ENCODE data around the gene TSEN34.
A peak's percentile ranks its signal among the peaks of the same experiment; 100 is the strongest.
"Not testable (repeated sequence)": the region's sequence is repeated elsewhere in the genome, so short reads cannot be mapped to it uniquely, and the experiment has no call there.

The TSEN34 gene

DNA sequence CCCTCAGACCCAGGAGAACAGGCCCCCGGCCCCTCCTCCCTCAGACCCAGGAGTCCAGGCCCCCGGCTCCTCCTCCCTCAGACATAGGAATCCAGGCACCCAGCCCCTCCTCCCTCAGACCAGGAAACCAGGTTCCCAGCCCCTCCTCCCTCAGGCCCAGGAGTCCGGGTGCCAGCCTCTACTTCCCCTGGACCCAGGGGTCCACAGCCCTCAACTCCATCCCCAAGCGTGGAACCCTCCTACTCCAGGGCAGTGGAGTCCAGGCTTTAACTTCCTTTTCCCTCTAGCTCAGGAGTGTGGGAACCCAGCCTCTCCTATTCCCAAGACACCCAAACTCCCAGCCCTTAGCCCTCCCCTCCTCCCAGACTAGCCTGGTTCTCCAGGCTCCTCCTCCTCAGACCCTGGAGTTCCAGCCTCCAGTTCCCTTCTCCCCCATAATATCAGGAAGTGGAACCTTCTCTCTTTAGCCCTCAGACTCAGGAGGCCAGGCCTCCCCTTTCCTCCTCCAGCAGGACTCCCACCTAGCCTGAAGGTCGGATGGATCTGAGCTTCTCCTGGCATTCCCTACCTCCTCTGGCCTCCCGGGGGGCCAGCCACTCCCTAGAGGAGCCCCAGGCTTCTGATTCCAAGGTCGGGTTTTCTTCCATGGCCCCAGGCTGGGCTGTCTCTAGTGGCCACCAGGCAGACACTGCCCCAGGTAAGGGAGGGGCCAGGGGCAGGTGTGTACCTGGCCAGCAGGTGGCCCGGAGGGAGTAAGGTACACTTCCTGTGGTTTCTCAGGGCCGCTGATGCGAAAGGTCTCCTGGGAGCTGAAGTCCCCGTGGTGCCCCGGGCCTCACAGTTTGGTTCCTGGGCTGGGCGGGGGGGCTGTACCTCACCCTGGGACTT is 18.4 kb upstream of the TSEN34 start, which contains the start of gene TMC4:
TMC4 (minus strand) TSS at position 690 of the 888 bp plus-strand sequence; CDS start at position 647, 43 bp downstream.
- no peak within 1 kb of the TSS for H3K4me3 ChIP-seq (ENCODE audit: low read length)
- no peak for TF ChIP-seq ZNF274 (IDR thresholded peaks at IDR 0.05; ENCODE audit: low read depth, low read length)

DNA sequence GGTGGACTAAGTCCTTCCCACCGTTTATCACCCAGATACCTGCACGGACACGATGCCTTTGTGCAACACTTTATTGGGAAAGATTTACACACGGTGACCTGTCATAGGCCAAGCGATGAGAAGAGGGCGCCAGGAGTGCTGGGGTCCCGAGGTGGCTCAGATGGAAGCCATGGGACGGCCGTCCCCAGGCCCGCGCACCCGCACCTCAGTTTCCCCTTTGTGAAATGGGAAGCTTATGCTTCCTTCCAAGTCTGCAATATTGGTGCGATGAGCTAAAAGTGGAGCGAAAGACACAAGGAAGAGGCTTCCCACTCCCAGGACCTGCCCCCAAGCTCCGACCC is 17.8 kb upstream of the TSEN34 start:
- TF ChIP-seq ZNF274 (IDR thresholded peaks at IDR 0.05; ENCODE audit: low read depth, low read length): no peak
- no peak overlapping the region for H3K4me3 ChIP-seq (ENCODE audit: low read length)

DNA sequence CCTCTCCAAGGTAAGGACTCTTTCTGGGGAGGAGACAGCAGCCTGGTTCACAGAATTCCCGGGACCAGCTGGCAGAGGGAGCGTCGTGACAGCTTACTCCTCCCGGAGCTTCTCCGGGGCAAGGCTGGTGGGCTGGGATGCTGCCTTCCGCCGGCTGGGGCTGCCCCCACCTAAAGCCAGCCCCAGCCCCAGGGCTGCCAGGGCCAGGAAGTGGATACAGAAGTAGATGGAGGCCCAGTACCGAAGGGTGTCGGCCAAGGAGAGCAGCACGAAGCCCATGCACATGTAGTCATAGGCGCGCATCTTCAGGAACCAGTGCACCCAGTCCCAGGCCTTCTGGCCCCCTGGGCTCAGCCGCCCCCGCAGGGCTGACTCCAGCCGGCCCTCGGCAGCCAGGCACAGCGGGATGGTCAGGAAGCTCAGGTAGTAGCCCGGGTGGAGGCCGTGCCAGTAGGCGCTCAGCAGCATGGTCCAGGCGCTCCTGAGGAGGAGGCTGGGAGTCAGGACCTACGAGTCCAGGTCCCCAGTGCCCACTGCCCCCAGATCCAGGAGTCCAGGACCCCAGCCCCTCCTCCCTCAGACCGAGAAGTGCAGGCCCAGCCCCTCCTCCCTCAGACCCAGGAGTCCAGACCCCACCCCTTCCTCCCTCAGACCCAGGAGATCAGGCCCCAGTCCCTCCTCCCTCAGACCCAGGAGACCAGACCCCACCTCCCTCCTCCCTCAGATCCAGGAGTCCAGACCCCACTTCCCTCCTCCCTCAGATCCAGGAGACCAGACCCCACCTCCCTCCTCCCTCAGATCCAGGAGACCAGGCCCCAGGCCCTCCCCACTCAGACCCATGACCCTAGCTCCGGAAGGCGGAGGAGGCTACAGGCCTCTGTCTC is 16.9 kb upstream of the TSEN34 start:
- TF ChIP-seq ZNF274 (IDR thresholded peaks at IDR 0.05; ENCODE audit: low read depth, low read length): no peak
- no peak overlapping the region for H3K4me3 ChIP-seq (ENCODE audit: low read length)

DNA sequence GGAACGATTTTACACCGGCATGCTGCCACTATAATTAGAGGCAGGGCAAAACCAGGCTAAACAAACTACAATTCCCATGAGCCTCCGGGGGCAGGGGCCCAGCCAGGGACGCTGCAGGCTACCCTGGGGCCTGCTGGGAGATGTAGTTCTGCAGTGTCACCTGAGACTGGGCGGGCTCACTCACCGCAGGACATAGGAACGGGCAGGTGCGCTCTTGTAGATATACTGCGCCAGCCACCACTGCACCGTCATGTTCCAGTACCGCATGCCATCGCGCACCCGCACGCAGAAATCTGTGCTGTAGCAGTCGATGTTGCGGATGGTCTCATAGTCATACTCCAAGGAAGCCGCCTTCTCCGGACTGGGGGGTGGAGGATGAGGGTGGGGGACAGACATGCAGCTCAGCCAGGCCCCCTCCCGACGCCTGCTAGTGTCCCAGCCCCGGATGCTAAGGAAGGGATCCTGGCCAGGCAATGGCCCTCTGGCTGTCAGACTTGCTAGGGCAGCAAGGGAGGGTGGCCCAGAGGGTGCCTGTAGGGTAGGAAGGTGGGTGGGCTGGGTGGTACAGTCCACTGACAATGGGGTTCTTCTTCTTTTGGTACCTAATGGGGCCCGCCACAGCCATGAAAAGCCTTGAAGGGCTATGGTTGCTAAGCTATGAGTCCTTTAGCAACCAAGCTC is 12.4 kb upstream of the TSEN34 start:
- TF ChIP-seq ZNF274 (IDR thresholded peaks at IDR 0.05; ENCODE audit: low read depth, low read length): no peak
- H3K4me3 ChIP-seq (ENCODE audit: low read length): no peak overlapping the region

DNA sequence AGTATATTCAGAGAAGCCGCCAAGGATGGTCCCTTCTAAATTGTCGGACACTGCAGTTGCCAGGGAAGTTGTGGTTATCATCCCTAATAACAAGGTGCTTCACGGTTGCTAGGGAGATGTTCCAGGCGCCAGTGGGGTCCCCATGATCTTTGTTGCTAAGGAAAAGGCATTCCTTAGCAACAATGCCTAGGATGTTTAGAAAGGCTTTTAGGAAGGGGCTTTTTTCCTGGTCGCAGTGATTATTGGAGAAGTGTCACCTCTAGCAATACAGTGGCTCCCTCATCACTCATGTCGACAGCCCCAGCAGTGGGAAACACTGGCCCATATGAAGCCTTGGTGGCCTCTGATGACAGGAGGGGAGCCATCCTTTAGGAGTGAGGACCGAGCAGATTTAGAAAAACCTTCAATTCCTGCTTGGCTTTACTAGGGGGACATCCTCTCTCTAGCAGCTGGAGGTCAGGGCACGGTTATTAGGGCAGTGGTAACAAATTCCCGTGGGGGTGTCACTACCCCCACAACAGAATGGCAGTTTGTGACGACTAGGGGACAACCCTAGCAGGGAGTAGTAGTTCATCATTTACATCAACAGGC is 11.8 kb upstream of the TSEN34 start:
- no peak overlapping the region for H3K4me3 ChIP-seq (ENCODE audit: low read length)
- TF ChIP-seq ZNF274 (IDR thresholded peaks at IDR 0.05; ENCODE audit: low read depth, low read length): no peak

DNA sequence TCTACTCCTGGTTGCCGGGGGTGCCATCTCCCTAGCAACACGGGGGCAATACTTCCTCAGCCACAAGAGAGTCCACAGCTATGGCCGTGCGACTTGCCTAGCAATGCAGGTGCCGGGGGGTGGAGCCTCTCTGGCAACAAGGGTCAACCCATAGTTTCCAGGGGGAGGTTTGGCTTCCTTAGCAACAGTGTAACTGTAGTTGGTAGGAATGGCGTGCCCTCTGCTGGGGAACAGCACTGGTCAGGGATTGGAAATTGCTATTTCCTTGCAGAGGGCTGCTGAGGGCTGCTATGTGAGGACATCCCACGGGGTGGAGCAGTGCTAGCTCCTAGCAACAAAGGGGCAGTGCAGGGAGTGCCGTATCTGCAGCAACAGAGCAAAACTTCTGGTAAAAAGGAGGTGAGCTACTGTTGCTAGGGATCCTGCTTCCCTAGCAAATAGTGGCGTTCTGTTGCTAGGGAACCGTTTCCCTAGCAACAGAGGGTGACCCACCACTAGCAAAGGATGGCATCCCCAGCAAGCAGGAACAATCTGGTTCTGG is 11.1 kb upstream of the TSEN34 start:
- H3K4me3 ChIP-seq (ENCODE audit: low read length): no peak overlapping the region
- TF ChIP-seq ZNF274 (IDR thresholded peaks at IDR 0.05; ENCODE audit: low read depth, low read length): no peak

DNA sequence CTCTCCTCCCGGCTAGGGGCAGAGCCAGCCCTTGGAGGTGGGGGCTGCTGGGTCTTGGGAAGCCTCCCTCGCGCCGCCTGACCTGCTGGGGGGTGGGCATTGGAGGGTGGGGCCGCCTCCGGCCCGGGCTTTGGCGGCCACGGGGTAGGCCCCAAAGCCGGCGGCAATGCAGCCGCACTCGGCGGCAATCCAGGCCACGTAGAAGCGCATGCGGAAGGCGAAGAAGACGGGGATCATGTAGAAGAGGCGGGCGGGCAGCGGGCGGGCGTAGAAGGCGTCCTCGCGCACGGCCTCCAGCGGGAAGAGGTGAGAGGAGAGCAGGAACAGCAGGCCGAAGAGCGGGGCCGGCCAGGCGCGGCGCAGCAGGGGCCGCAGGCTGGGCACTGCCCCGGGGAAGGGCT is 10.4 kb upstream of the TSEN34 start:
- no peak for TF ChIP-seq ZNF274 (IDR thresholded peaks at IDR 0.05; ENCODE audit: low read depth, low read length)
- no peak overlapping the region for H3K4me3 ChIP-seq (ENCODE audit: low read length)

DNA sequence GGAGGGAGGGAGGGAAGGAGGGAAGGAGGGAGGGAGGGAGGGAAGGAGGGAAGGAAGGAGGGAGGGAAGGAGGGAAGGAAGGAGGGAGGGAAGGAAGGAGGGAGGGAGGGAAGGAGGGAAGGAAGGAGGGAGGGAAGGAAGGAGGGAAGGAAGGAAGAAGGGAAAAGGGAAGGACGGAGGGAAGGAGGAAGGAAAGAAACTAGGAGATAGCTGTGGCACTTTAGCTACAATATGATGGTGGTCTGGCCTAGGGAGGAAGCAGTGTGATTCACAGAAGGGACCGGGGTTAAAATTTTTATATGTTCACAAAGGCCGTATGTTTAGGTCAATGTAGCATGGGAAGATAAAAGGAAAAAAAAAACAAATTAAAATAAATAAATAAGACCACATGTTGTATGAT is 9.2 kb upstream of the TSEN34 start:
- H3K4me3 ChIP-seq (ENCODE audit: low read length): not testable (repeated sequence)

DNA sequence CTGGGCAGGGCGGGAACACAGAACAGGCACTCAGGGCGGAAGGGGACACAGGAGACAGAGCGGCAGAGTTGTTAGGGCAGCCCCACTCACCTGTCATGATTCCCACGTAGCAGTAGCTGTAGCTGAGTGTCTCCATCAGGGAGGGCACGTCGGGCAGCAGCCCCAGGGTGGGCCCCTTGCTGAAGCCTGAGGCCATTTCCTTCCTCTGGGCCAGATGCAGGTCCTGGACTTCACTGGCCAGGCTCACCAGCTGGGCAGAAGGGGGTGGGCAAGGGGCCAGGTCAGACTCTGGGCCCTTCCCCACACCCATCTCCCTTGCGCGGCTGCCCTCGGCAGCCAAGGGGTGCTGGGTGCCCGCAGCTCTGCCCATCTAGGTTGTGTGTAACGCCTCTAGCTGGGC is 7.7 kb upstream of the TSEN34 start:
- H3K4me3 ChIP-seq (ENCODE audit: low read length): no peak overlapping the region
- TF ChIP-seq ZNF274 (IDR thresholded peaks at IDR 0.05; ENCODE audit: low read depth, low read length): no peak

DNA sequence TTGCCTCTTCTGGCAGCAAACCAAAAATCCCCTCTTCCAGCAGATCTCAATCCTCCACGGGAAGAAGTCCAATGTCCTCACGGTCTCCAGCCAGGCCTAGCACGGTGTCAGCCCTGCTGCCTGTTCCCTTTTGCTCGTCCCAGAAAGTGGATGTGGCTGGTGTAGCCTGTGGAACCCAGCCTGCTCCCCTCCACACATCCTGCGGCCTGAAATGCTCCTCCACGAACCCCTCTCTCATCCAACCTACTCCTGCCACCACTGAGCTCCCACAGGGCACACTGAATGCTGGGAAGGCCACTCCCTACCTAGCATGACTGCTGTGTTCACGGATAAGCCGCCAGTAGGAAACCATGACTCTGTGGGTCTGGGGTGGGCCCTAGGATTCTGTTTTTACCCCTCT is 4.8 kb upstream of the TSEN34 start:
- H3K4me3 ChIP-seq (ENCODE audit: low read length): no peak overlapping the region

DNA sequence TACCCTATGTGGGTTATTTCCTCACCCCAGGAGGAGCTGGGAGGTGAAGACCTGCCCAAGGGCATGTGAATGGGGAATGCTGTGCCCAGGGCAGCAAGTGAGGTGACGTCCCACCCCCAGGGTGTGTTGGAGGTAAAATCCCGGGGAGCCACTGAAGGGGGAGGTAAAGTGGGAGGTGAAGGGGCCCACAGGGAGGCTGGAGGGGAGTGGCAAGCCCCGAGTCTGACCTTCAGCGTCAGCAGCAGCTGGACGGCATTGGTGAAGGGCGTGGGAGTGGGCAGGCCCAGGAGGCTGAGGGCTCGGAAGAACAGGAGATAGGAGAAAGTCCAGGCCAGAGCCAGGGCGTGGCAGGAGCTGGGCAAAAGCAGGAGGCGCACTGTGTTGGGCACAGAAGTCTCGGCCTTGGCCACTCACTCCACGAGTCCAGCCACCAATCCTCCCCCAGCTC is 4.2 kb upstream of the TSEN34 start:
- no peak for TF ChIP-seq ZNF274 (IDR thresholded peaks at IDR 0.05; ENCODE audit: low read depth, low read length)
- H3K4me3 ChIP-seq (ENCODE audit: low read length): no peak overlapping the region

More for the DNA sequence above, 4.8 kb upstream of the TSEN34 start:
- TF ChIP-seq ZNF274 (IDR thresholded peaks at IDR 0.05; ENCODE audit: low read depth, low read length): no peak

DNA sequence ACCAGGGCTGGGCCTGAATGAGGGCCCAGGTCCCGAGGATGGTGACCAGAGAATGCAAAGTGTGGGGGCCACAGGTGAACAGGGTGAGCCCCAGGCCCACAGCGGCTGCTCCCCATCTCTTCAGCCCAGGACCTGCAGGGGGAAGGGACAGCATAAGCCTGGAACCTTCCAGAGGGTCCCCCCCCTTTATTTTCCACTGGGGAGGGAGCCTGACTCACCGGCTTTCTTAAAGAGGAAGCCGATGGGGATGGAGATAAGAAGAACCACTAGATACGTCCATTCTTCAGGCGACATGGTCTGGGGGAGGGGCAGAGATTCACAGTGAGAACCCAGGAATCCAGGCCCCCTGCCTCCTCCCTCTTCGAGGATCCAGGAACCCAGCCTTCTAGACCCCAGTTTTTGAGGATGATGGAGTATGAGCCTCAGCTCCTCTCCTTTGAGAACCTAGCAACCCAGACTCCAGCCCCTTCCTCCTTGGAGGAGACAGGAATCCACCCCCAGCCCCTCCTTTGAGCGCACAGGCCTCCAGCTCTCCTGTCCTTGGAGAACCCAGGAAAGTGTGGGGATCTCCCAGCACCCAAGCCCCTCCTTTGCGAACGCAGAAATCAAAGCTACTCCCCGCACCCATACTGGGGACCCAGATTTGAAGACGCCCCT is 2.8 kb upstream of the TSEN34 start:
- peak overlapping the region; percentile 66 for H3K4me3 ChIP-seq (ENCODE audit: low read length)
- no peak for TF ChIP-seq ZNF274 (IDR thresholded peaks at IDR 0.05; ENCODE audit: low read depth, low read length)

DNA sequence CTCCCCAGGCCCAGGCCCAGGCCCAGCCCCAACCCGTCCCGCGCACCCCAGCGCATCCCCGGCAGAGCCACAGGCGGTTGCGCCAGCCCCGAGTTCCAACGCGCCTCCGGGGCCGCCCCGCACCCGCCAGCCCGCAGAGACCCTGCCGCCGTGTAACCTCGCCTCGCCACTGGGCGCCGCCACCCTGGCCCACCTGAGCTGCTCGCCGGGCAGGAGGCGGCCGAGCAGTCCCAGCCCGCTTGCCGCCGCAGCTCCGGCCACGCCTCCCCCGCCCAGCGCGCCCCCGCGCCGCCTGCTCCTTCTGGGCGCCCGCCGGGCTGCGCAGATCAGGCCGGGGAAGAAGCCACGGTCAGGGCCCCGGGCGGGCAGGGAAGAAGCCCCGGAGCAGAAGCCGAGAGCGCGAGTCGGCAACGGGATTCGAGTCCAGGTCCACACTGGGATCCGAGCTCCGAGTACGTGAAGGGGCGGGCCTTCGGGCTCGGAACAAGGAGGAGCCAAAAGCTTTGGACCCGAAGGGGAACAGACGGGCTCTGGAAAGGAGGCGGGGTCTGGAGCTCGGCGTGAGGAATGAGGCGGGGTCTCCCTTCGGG is 1.9 kb upstream of the TSEN34 start, which contains the start of gene MBOAT7:
MBOAT7 (minus strand) TSS at position 436 of the 590 bp plus-strand sequence. CDS start 1,072 bp downstream, outside the sequence.
- peak within 1 kb of the TSS; percentile 66 for H3K4me3 ChIP-seq (ENCODE audit: low read length)
- no peak for TF ChIP-seq ZNF274 (IDR thresholded peaks at IDR 0.05; ENCODE audit: low read depth, low read length)
